ENCODE measurements around the gene CHRNA4.

DNA sequence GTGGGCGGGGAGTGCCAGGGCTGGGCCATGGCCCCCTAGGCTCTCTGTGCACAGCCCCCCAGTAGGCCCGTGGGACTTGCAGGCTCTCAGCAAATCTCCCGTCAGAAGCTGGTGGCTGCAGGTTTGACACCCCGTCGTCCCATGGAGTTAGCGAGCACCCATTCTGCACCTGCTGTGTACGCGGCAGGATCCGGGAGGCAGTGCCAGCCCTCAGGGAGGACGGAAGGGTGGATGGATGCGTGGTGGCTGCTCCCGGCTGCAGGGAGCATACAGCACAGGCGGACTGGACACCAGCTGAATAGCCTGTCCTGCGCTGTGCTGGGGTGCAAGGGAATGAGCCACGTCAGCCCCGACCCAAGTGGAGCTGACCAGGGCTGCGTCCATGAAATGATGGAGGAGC, 32.4 kb upstream of the CHRNA4 start:
- TF ChIP-seq POLR2A (IDR thresholded peaks at IDR 0.05; ENCODE audit: low read depth, low read length) (no peak), POLR2AphosphoS5 (IDR thresholded peaks at IDR 0.05; ENCODE audit: insufficient read depth, low read depth, low read length) (no peak), CTCF (IDR thresholded peaks at IDR 0.05; ENCODE audit: extremely low read depth in 1 of 2, insufficient read depth in 1 of 2, low read depth in 1 of 2, low read length in 2 of 2) (no peak), MYC (IDR thresholded peaks at IDR 0.05; ENCODE audit: low read depth, low read length) (no peak), JUN (IDR thresholded peaks at IDR 0.05; ENCODE audit: borderline replicate concordance, insufficient read depth, insufficient read length, low read depth) (no peak), EZH2 (IDR thresholded peaks at IDR 0.05; ENCODE audit: borderline replicate concordance, low read depth, low read length, severe bottlenecking) (no peak)
- TF ChIP-seq, protein P1, sequence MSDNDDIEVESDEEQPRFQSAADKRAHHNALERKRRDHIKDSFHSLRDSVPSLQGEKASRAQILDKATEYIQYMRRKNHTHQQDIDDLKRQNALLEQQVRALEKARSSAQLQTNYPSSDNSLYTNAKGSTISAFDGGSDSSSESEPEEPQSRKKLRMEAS (IDR thresholded peaks at IDR 0.05; ENCODE audit: insufficient read depth, insufficient read length), result no peak

Measured in endothelial cell of umbilical vein (primary cell).